ENCODE results near the gene SAP30L.
A peak's percentile ranks its signal among the peaks of the same experiment; 100 is the strongest.

The SAP30L gene, protein sequence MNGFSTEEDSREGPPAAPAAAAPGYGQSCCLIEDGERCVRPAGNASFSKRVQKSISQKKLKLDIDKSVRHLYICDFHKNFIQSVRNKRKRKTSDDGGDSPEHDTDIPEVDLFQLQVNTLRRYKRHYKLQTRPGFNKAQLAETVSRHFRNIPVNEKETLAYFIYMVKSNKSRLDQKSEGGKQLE

DNA sequence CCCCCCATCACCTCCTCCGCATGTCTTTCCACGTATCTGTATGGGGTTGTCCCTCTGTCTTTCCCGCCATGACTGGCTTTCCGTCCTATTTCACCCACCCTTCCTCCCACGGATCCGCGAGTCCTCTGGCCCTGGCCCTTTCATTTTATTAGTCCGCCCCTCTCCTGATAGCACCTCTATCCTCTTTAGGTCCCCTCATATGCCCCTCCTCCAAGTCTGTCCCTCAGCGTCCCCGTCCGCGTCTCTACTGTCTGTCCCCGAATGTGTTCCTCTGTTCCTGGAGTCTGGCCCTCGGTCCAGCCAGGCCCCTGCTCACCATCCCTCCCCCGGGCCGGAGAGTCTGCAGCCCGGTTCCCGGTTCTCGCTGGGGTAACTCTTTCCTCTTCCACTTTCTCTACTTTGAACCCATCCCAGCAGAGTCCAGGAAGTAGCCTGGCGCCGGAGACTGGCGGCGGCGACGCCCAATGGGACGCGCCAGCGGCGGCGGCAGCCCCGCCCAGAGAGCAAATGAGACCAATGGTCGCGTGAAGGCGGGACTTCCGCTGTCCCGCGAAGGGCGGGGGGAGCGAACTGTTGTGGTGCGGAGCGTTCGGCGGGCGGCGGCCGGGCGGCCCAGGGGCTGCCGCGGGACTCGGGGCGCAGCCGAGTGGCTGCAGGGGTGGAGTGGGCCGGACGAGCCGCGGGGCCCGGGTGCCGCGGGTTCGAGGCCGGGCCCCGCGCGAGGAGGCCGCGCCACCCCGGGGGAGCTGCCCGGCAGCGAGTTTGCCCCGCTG, at the start of gene SAP30L:
Gene SAP30L, plus strand, starts transcription at position 576 of the 773 bp plus-strand sequence. CDS start 608 bp downstream, outside the sequence.
- DNase-seq: peak; percentile 62

DNA sequence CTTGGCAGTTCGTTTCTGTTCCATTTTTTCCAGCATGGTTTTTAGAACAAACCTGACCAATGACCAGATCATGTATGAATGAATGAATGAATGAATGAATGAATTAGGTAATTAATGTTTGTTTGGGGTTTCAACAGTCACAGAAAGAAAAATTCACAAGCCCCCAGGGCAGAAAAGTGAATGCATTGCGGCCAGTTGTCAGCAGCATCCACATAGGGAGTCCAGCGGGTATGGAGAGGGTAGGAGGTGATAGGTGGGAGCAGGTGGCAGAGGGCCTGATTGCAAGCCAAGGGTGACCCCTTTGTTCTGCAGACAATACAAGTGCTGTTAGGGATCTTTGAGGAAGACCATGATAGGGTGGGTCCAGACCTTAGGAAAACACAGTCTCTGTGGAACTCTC, 49.7 kb upstream of the SAP30L start:
- DNase-seq: no peak

DNA sequence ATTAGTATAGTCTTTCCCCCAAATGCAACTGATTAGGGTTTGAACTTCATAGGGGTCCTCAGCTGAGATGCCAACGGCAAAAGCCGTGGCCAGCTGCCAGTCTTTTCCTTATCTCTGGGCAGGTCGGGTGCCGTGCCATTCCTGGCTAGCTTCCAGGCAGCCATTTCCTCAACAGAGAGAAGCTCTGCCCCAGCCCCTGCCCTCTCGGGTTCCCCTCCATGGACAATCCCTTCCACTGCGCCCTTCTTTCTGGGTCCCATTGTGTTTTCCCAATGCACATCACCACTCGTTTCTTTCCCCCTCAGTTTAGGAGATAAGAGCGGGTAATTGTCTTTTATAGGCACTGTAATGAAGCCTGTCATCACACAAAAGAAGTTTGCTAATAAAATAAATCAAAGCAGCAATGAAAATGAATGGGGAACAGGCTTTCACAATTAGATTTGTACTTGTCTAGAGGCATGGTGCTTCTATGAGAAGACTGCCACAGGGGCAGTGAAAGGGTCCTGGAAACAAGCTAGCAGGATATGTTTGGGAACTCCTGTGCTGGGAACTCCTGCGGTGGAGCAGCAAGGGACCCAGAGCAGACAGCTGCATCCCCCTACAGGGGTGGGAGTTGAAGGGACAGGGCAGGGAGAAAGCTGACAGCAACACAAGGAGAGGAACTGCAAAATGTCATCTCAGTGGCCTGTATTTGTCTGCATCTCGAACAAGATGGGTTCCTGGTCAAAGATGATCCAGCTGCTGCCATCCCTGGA, 48.0 kb upstream of the SAP30L start:
- no peak for DNase-seq

DNA sequence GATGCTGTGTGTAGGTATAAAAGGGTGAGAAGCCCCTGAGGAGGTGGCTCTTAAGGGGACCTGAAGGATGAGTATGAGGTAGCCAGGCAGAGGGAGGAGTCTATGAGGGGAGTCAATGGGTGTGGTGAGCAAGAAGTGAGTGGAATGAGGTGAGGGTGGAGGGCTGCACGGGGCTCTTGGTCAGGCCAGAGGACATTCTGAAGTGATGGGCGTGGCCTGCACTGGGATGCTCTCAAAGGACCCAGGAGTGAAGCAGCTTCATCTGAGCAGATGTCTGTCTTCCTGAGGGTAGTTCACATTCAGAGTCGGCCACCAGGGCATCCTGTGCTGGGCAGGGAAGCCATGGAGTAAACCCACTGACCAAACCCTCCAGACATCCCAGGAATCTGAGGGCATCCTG, 45.1 kb upstream of the SAP30L start:
- DNase-seq: no peak

DNA sequence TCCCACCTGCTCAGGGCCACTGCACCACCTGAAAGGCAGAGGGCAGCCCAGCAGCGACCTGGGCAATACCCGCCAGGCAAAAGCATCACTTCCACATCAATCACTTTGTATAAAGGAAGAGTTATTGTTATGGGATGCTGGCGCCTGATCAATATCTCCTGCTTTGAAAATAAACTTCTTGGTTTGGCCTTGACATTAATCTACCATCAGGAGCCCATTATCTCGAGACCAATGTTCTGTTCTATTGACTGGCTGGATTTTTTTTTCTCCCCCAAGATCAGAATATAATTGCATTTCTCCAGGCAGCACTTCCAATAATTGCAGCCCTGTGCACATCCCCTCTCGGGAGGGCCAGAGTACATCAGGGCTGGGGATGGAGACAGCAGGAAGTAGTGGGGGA, 44.4 kb upstream of the SAP30L start:
- no peak for DNase-seq

DNA sequence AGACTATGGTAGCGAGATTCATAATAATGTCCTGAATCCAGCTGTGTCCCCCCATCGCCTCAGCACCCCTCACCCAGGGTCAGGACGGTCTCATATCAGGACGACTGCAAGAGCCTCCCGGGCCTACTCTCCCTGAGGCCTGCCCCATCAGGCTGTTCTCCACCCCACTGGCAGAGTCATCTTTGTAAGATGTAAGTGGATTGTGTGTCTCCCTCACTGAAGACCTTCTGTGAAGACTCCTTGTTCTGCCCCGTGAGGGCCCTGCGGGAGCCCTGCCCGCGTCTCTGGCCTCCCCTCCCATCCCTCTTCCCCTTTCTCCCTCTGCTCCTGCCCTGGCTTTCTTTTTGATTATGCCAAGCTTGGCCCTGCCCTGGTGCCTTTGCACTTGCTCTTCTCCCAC, 43.9 kb upstream of the SAP30L start:
- no peak for DNase-seq

DNA sequence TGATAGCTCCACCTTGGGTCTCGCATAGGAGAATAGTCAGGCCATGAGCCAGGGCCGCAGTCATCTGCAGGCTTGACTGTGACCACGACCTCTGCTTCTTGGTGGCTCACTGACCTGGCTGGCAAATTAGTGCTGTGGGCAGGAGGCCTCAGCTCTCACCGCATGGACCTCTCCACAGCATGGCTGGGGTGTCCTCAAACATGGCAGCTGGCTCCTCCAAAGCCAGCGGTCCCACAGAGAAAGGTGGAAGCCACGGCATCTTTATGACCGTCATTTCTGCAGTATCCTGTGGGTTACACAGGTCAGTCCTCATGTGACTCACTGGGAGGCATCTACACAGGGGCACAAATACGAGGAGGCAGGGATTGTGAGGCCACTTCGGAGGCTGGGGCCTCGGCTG, 43.2 kb upstream of the SAP30L start:
- no peak for DNase-seq

DNA sequence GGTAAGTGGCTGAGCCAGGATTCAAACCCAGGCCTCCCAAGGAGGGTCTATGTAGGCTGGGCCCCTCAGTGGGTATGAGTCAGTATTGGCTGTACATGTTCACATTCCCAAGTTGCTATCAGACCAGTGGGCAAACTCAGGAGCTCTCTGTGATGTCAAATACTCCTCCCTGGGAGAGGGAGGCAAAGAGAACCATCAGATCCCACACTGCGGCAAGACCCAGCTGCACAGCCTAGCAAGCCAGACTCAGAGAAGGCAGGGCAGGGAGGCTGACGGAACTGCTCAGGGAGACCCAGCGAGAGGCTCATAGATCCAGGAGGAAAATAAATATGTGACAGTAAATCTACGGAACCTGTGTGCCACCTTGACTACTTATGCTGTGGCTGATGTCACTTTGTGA, 42.6 kb upstream of the SAP30L start:
- DNase-seq: no peak

DNA sequence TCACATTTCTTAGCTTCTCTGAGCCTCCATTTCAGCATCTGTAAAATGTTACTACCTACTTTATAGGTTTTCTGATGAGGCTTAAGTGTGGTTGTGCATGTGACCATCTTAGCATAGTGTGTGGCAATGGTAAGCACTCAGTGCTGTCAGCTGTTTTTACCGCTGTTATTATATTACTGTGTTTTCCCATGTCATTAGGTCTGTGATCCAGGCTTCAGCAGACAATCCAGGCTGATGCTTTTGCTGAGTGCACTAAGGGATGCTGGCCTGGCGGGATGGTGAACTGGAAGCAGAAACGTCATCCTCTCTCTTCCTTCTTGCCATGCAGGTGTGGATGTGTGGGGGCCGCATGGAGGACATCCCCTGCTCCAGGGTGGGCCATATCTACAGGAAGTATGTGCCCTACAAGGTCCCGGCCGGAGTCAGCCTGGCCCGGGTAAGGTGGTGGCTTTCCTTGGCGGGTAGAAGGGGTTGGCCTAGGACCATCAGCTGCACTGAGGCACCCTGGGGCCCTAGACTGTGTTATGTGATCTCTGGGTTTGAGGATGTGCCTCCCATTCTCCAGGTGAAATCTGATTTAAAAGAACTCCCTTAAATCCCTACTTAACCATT, 41.9 kb upstream of the SAP30L start:
- DNase-seq: no peak

DNA sequence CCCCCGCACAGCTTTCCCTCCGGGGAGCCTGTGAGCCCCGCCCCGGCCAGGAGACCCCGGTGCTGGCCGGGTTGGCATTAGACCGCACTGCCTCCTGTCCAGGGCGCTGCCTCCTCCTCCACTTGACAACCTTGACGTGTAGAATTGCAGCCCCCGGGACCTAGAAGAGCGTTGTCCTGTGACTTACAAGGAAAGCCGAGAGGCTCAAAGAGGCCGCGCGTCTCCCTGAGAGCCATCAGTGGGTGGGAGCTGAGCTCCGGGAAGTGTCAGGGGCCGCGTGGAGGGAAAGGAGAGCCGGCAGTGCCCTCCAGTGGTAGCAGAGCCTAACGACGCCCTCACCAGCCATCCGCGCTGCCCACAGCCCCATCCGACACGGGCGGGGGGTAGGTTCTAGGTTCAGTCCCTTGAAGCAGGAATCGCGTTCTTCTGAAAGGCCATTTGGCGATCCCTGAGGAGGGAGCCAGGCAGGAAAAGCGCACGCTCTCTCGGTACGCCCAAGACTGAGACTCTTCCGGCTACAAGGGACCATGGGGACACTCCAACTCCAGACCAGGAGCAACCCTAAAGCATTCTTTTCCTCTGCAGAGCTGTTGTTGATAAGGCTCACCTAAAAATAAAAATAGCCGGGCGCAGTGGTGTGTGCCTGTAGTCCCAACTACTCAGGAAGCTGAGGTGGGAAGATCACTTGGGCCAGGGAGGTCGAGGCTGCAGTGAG, 40.6 kb upstream of the SAP30L start:
- peak; percentile 56 for DNase-seq

DNA sequence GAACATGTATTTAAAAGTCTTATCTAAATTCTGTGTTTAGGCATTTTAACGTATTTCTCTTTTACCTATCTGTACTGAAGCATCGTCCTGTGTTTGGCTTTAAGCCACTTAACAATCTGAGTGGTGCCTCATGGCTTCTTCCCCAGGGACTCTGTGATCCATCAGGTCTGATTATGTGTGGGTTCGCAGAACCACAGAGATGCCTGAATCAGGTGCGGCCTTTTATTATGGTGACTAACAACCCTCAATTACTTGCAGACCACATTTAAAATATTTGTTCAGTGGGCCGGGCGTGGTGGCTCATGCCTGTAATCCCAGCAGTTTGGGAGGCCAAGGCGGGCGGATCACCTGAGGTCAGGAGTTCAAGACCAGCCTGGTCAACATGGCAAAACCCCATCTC, 39.6 kb upstream of the SAP30L start:
- no peak for DNase-seq

DNA sequence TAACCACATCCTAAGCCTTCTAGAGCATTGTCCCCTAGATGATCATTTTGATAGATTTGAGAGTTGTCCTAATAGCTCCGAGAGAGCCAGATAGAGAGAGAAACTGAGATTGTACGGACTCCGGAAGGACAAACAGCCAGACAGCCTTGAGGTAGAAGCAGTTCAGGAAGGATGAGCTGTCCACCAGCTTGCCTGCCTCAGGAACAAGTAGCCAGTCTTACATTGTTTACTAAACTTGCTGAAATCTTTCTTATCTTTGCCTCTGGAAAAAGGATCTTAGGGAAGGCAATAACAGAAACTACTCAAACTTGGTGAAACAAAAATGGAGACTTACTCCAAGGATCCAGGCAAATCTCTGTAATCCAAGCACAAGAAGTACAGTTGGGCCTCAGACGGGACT, 39.0 kb upstream of the SAP30L start:
- no peak for DNase-seq

DNA sequence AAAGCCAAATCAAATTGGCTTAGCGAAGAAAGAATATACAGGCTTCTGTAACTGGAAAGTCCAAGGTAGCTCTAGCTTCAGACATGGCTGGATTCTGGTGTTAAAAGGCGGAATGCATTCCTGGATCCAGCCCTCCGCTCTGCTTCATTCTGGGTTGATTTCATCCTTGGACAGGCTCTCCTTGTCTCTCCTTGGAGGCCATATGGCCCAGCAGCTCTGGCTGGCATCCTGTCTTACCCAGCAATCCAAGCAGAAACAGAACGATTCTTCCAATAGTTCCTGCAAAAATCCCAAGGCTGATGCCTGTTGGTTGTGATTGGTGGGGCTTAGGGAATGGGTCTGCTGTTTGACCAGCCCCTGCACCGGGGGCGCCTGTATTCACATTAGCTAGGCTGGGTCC, 37.0 kb upstream of the SAP30L start:
- no peak for DNase-seq

DNA sequence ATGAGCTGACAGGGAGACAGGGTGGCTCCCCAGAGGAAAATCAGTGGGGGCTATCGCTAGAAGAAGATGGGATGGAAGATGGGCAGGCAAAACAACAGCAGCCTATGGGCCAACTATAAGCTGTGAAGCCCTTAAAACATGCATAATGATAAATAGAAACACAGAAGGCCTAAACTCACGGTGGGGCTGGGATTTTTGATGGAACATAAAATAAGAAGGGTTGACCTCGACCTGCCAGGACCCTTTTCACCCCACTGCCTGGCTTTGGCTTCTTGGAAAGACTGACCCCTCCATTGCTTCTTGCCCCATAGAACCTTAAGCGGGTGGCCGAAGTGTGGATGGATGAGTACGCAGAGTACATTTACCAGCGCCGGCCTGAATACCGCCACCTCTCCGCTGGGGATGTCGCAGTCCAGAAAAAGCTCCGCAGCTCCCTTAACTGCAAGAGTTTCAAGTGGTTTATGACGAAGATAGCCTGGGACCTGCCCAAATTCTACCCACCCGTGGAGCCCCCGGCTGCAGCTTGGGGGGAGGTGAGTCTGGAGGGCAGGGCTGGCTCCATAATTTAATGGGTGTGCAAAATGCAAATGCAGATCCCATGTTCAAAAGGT, 36.5 kb upstream of the SAP30L start:
- DNase-seq: no peak

DNA sequence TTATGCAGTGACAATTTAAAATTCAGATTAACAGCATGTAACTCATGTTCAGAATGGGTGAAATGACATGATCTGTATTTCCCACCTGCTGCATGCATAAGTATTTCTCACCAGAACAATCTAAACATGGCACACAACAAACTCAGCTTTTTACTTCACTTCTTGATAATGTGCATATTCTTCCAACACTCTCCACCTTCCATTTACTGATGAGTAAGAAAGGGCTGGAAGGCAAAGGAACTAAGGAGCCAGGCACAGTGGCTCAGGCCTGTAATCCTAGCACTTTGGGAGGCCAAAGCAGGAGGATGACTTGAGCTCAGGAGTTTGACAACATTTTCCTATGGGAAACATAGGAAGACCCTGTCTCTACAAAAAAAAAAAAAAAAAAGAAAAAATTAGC, 35.8 kb upstream of the SAP30L start:
- DNase-seq: no peak

DNA sequence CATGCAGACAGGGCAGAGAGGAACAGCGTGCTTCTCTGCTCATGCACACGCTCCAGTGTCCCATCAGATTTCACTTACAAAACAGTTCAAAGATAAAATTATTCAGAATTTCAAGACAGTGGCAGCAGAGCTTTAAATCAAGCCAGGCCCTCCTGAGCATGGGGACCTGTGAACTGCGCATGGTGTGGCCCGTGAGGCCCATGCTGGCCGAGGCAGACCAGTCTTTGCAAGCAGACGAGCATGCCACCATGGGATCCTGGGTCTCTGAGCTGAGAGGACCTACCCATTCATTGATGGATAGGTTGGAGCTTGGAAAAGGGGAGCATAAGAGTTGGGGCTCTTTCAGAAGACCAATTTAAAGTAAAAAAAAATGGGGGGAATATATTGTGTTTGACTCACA, 35.0 kb upstream of the SAP30L start:
- no peak for DNase-seq

DNA sequence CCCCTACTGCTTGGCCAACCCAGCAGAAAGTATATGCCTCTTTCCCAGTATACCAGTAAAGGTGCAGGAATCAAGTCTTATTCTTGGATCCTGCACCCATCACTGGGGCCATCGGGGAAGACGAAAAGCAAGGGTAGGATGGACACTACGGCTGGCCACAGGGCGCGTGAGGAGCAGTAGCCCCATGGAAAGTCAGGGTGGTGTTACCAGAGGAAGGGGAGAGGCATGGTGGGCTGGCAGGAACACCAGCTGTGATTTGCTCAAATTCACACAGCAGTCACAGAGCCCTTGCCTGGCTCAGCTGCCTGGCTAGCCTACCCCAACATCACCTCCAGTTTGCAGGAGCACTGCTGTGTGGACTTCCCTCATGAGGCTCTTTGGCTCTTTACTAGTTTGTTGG, 34.5 kb upstream of the SAP30L start:
- no peak for DNase-seq

DNA sequence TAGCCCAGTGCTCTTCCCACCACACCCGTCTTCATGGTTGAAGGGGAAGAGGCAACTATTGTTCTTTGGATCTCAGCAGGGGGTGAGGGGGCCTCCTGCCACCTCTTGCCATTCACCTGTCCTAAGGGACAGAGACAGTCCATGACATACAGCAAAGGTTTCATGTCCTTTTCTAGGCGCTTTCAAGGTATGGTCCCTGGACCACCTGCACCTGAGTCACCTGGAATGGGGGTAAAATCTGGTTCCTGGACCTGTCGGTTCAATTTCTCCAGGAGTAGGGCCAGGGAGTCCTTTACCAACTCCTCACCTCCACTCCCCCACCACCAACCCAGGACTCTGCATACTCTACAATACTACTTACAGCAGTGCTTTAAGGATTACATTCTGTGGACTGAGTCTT, 33.5 kb upstream of the SAP30L start:
- no peak for DNase-seq

DNA sequence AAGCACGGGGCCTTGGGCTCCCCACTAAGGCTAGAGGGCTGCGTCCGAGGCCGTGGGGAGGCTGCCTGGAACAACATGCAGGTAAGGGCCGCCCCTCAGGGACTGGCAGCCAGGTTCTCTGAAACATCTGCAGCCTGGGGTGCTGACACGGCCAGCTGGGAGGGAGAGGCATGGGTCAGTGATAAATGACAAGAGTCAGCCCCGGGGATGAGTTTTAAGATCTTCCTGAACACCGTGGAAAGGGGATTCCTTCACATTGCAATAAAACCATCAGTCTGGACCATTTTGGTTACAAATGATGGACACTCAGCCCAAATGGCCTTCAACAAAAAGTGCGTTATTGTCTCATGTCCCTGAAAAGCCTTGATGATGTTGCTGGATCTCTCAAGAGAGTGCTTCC, 32.9 kb upstream of the SAP30L start:
- DNase-seq: no peak

DNA sequence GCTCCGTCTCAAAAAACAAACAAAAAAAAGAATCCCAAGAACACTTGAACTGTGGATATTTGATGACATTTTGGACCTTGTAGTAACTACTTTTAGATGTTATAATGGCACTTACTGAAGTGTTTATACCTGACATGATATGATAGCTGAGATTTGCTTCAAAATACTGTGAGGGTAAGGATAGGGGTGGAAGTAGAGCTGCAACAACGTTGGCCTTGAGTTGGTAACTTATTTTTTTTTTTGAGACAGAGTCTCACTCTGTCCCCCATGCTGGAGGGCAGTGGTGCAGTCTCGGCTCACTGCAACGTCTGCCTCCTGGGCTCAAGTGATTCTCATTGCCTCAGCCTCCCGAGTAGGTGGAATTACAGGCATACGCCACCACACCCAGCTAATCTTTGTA, 30.7 kb upstream of the SAP30L start:
- no peak for DNase-seq

DNA sequence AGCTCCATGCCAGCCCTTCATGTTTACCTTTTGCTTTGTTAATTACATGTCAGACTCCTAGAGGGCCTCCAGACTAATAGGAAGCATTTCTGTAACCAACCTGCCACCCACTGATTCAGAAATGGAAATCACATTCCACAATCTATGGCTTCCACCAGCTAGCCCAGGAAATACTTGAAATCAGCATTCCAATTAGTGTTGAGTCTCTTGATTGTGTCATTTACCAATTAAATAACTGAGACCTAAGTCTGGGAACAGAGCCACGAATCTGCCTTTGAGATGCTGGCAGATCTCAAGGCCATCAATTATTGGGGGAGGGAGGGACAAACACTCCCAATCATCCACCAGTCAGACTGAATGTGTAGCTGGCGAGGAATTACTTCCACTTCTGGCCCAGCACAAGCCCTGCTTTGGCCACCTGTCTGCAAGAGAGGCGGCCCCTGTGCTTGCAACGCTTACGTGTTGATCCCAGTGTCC, 27.4 kb upstream of the SAP30L start:
- DNase-seq: no peak

DNA sequence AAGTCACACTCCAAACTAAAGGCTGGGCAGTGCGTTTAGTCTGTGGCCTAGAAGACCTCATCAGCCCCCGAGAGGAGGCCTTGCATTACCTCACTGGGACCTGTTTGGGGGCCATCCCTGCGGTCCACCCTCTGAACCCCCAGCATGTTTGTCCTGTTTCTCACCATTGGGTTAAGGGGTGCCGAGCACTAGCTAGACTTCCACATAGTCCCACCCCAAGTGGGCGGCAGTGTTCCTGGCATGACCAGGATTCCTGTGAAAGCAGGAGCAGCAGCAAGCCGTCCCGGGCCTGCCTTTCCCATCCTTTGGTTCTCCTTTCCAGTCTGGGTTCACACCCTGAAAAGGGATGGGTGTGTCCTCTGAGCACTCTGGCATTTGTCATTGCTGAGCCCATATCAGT, 26.6 kb upstream of the SAP30L start:
- no peak for DNase-seq

DNA sequence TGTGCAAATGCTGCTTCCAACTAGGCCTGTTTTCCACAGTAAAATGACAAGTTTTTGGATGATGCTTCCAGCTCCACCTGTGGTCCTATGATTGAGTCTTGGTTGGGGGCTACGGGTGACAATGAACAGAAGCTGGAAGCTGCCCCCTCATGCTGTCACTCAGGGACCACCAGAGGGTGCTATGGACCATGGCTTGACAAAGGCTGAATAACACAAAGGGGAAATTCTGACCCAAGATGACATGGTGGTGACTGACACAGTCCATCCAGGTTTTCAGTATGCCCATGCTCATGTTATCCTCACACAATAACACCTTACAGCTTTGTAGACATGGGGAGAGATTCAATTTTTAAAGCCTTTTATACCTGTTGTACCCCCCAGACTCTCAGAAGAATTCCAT, 23.9 kb upstream of the SAP30L start:
- DNase-seq: peak; percentile 30

Measured in NCI-H1694 treated with DMSO at 0.1 percent for 48 hours (cell line).